ENCODE measurements around the gene GADD45B.

The GADD45B gene

DNA sequence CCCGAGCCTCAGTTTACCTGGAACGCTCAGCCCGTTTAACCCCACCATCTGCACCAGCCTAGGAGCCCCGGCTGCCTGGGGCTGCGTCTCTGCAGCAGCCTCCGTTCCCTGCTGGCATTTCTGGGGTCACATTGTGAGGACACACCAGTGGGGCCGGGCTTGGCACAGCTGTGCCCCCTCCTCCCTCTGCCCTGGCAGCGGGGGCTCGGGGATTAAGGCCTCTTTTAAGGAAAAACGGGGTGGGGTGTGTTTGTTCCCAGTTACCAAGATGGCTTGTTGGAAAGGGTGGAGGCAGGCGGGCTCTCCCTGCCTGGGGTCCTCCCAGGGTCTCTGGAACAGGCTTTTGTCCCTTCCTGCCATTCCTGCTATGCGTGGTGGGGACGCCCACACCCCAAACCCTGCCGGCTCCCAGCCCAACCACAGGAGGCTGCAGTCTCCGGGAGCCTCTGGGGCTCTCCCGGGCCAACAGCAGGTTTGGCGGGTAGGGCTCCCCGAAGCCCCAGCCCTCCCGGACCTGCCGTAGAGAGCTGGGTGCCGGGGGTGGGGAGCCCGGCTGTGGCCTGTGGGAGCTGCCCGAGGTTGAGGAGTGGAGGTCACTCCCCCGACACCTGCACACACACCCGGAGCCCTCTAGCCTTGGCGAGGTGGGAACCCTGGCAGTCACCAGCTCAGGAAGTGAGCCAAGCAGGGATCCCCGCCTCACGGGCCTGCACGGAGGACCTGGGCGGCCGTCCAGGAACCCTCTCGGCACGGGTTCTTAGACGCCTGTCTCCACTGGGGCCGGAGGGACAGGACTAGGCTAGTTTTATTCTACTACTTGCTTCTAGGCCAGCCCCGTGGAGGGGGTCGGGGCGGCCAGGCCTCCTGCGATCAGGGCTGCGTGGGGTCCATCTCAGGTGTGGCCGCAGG lies 36.9 kb downstream of the GADD45B start:
- H3K4me3 ChIP-seq (ENCODE audit: low read length) = no peak overlapping the region
- H3K4me1 ChIP-seq (ENCODE audit: control insufficient read depth, low read length) = peaks cover 28% of the 10 kb centered on the region
- no peaks in the 10 kb centered on the region for H3K27me3 ChIP-seq (ENCODE audit: control insufficient read depth, low read length)
- H4K20me1 ChIP-seq (ENCODE audit: control insufficient read depth, insufficient read depth, low read depth, low read length) = no peaks in the 10 kb centered on the region
- no peaks in the 10 kb centered on the region for H3K79me2 ChIP-seq (ENCODE audit: control insufficient read depth, low read length)
- H3K9me2 ChIP-seq (replicated peaks; ENCODE audit: control insufficient read depth, low read length) = no peaks in the 10 kb centered on the region
- no peak for TF ChIP-seq EZH2phosphoT487 (IDR thresholded peaks at IDR 0.05; ENCODE audit: borderline replicate concordance, low read length)
- TF ChIP-seq, protein P1, sequence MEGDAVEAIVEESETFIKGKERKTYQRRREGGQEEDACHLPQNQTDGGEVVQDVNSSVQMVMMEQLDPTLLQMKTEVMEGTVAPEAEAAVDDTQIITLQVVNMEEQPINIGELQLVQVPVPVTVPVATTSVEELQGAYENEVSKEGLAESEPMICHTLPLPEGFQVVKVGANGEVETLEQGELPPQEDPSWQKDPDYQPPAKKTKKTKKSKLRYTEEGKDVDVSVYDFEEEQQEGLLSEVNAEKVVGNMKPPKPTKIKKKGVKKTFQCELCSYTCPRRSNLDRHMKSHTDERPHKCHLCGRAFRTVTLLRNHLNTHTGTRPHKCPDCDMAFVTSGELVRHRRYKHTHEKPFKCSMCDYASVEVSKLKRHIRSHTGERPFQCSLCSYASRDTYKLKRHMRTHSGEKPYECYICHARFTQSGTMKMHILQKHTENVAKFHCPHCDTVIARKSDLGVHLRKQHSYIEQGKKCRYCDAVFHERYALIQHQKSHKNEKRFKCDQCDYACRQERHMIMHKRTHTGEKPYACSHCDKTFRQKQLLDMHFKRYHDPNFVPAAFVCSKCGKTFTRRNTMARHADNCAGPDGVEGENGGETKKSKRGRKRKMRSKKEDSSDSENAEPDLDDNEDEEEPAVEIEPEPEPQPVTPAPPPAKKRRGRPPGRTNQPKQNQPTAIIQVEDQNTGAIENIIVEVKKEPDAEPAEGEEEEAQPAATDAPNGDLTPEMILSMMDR (IDR thresholded peaks at IDR 0.05; ENCODE audit: low read depth, low read length, poor library complexity, severe bottlenecking) = no peak
- H3K9me3 ChIP-seq (ENCODE audit: control insufficient read depth, insufficient read depth, low read length) = no peaks in the 10 kb centered on the region
- H3K4me2 ChIP-seq (ENCODE audit: low read length) = 0 out of 2 replicates have a peak overlapping the region, but pooled peaks have one; percentile 40
- no peak overlapping the region for H3K27ac ChIP-seq (ENCODE audit: low read depth, low read length)
- 0 out of 2 replicates have a peak, but pooled peaks cover 5% of the 10 kb centered on the region for H3F3A ChIP-seq (ENCODE audit: control insufficient read depth, insufficient read depth)
- no peaks in the 10 kb centered on the region; the same call in 1 of the 2 replicates for H3K36me3 ChIP-seq (ENCODE audit: control insufficient read depth, low read length)

DNA sequence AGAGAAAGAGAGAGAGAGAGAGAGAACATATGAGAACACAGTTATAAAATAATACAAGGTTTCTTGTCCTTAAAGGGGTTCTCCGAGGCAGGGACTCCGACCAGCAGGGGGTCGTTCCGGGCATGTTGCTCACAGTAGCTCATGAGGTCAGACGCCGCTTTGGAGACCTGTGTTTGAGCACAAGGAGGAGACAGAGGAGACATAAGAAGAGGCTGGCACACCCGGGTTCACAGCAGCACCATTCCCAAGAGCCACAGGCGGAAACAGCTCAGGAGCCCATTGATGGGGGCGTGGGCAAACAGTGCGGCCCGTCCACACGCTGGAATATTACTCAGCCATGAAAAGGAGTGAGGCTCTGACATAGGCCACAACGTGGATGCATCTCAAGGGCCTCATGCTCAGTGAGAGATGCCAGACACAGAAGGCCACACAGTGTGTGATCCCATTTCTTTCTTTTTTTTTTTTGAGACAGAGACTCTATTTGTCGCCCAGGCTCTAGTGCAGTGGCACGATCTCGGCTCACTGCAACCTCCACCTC lies 39.1 kb downstream of the GADD45B start:
- no peak overlapping the region for H3K4me3 ChIP-seq (ENCODE audit: low read length)
- H3K27ac ChIP-seq (ENCODE audit: low read depth, low read length) = no peak overlapping the region
- no peaks in the 10 kb centered on the region for H3F3A ChIP-seq (ENCODE audit: control insufficient read depth, insufficient read depth)
- H3K4me1 ChIP-seq (ENCODE audit: control insufficient read depth, low read length) = peaks cover 14% of the 10 kb centered on the region
- H3K4me2 ChIP-seq (ENCODE audit: low read length) = no peak overlapping the region
- H4K20me1 ChIP-seq (ENCODE audit: control insufficient read depth, insufficient read depth, low read depth, low read length) = no peaks in the 10 kb centered on the region
- H3K36me3 ChIP-seq (ENCODE audit: control insufficient read depth, low read length) = peaks cover 3% of the 10 kb centered on the region
- TF ChIP-seq, protein P1 (IDR thresholded peaks at IDR 0.05; ENCODE audit: low read depth, low read length, poor library complexity, severe bottlenecking) = no peak
- TF ChIP-seq EZH2phosphoT487 (IDR thresholded peaks at IDR 0.05; ENCODE audit: borderline replicate concordance, low read length) = no peak
- no peaks in the 10 kb centered on the region for H3K27me3 ChIP-seq (ENCODE audit: control insufficient read depth, low read length)
- no peaks in the 10 kb centered on the region for H3K9me3 ChIP-seq (ENCODE audit: control insufficient read depth, insufficient read depth, low read length)
- no peaks in the 10 kb centered on the region for H3K79me2 ChIP-seq (ENCODE audit: control insufficient read depth, low read length)
- no peaks in the 10 kb centered on the region for H3K9me2 ChIP-seq (replicated peaks; ENCODE audit: control insufficient read depth, low read length)

DNA sequence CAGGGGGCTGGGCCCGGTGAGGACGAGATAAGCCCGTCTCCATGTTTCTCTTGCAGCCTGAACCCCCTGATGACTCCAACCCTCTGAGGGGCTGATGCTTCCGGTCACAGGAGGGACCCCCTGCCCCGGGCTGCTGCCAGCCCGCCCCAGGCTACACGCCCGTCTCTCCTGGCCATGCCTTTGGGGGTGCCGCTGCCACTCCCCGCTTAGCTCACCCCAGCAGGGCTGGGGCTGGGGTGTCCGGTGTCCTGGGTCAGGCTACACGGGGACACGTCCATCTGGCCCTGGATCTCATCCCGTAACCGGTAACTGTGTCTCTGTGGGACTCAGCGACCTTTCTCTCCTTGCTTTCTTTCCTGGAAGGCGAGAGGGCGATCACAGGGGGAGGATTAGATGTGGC lies 40.8 kb downstream of the GADD45B start:
- Histone ChIP-seq H3K9me2 (replicated peaks; ENCODE audit: control insufficient read depth, low read length) (no peaks in the 10 kb centered on the region), H3K27ac (ENCODE audit: low read depth, low read length) (no peak overlapping the region), H3K4me1 (ENCODE audit: control insufficient read depth, low read length) (peaks cover 10% of the 10 kb centered on the region), H3K9me3 (ENCODE audit: control insufficient read depth, insufficient read depth, low read length) (no peaks in the 10 kb centered on the region), H3K36me3 (ENCODE audit: control insufficient read depth, low read length) (peaks cover 10% of the 10 kb centered on the region), H3K4me2 (ENCODE audit: low read length) (no peak overlapping the region), H3F3A (ENCODE audit: control insufficient read depth, insufficient read depth) (no peaks in the 10 kb centered on the region), H4K20me1 (ENCODE audit: control insufficient read depth, insufficient read depth, low read depth, low read length) (no peaks in the 10 kb centered on the region), H3K27me3 (ENCODE audit: control insufficient read depth, low read length) (no peaks in the 10 kb centered on the region), H3K4me3 (ENCODE audit: low read length) (no peak overlapping the region), H3K79me2 (ENCODE audit: control insufficient read depth, low read length) (no peaks in the 10 kb centered on the region)
- no peak for TF ChIP-seq EZH2phosphoT487 (IDR thresholded peaks at IDR 0.05; ENCODE audit: borderline replicate concordance, low read length)
- TF ChIP-seq, protein P1 (IDR thresholded peaks at IDR 0.05; ENCODE audit: low read depth, low read length, poor library complexity, severe bottlenecking) = no peak
